Skeletal muscle satellite cell (primary cell): ENCODE measurements around the gene NLRP13.

Experiments used
- H3K27me3 ChIP-seq: 2 replicates; pipeline ENCODE4 v1.7.0; 2013; ENCODE audit warnings: low read length; ENCODE audit not compliant: control insufficient read depth, insufficient read depth
- H3K36me3 ChIP-seq: 2 replicates; pipeline ENCODE4 v1.7.0; 2013; ENCODE audit warnings: mild to moderate bottlenecking, control low read depth, low read length; ENCODE audit not compliant: insufficient read depth
- H3K4me1 ChIP-seq: 2 replicates; pipeline ENCODE4 v1.7.0; 2013; ENCODE audit warnings: low read length; ENCODE audit not compliant: control insufficient read depth, insufficient read depth
- H3K4me2 ChIP-seq: 2 replicates; pipeline ENCODE4 v1.7.0; 2013; ENCODE audit warnings: mild to moderate bottlenecking, low read length
- H3K4me3 ChIP-seq: 2 replicates; pipeline ENCODE4 v1.7.0; 2013; ENCODE audit warnings: low read length
- H3K9ac ChIP-seq: 2 replicates; pipeline ENCODE4 v1.7.0; 2013; ENCODE audit warnings: mild to moderate bottlenecking, low read depth, low read length, moderate library complexity
- H3K9me3 ChIP-seq: replicated peaks from 2 replicates; pipeline ENCODE4 v1.7.0; 2013; ENCODE audit warnings: mild to moderate bottlenecking, control low read depth, low read length

Gene NLRP13

GRCh38 chr19:55898911-55899310, 33.2 kb downstream of the NLRP13 start:
- Histone ChIP-seq H3K9me3 (peaks cover 19% of the 10 kb centered on the region), H3K27me3 (no peaks in the 10 kb centered on the region), H3K36me3 (no peaks in the 10 kb centered on the region), H3K4me2 (no peak overlapping the region), H3K4me1 (no peaks in the 10 kb centered on the region), H3K9ac (no peak overlapping the region), H3K4me3 (no peak overlapping the region)

DNA sequence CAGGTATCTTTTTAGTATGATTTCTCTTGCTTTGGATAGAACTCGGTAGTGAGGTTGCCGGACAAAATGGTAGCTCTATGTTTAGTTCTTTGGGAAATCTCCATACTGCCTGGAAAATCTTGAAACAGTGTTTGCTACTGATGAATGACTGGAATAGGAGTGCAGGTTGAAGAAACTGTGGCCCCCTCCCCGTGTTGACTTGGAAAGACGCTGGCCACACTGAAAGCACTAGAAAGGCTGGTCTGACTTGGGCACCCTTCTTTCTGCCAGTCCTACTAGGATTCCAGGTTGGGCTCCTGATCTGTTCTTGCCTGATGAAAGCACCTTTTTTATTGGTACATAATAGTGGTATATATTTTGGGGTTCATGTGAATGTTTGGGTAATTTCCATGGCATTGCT, 49.5 kb downstream of the NLRP13 start:
- Histone ChIP-seq H3K36me3 (no peaks in the 10 kb centered on the region), H3K4me3 (no peak overlapping the region), H3K9me3 (peaks cover 5% of the 10 kb centered on the region), H3K27me3 (no peaks in the 10 kb centered on the region), H3K9ac (no peak overlapping the region), H3K4me1 (no peaks in the 10 kb centered on the region), H3K4me2 (no peak overlapping the region)

- Histone ChIP-seq H3K36me3 (no peaks in the 10 kb centered on the region), H3K9ac (no peak overlapping the region), H3K27me3 (no peaks in the 10 kb centered on the region), H3K4me2 (no peak overlapping the region), H3K4me1 (no peaks in the 10 kb centered on the region), H3K4me3 (no peak overlapping the region), H3K9me3 (peaks cover 16% of the 10 kb centered on the region)
These were observed 54.9 kb downstream of the NLRP13 start for GRCh38 chr19:55877211-55877610.

DNA sequence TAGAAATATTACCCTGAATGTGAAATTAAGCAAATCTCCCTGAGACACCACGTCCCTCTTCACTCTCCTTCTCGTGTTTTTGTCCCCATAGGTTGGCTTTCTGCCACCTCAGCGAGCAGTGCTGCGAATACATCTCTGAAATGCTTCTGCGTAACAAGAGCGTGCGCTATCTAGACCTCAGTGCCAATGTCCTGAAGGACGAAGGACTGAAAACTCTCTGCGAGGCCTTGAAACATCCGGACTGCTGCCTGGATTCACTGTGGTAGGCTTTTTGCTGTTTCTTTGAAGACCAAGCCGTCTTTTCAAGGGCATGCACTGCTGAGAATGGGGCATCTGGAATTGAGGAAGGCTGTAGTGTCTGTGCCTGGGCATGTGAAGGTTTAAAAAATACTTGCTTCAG, 61.4 kb downstream of the NLRP13 start:
- Histone ChIP-seq H3K4me3 (no peak overlapping the region), H3K9ac (no peak overlapping the region), H3K36me3 (no peaks in the 10 kb centered on the region), H3K4me1 (no peaks in the 10 kb centered on the region), H3K4me2 (no peak overlapping the region), H3K27me3 (no peaks in the 10 kb centered on the region), H3K9me3 (peaks cover 11% of the 10 kb centered on the region)

DNA sequence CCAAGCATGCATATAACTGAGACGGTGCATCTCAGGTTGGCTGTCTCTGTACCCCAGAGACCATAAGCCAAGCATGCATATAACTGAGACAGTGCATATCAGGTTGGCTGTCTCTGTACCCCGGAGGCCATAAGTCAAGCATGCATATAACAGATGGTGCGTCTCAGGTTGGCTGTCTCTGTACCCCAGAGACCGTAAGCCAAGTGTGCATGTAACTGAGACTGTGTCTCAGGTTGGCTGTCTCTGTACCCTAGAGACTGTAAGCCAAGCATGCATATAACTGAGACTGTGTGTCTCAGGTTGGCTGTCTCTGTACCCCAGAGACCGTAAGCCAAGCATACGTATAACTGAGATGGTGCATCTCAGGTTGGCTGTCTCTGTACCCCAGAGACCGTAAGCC, 65.0 kb downstream of the NLRP13 start:
- H3K4me1 ChIP-seq: no peaks in the 10 kb centered on the region
- no peak overlapping the region for H3K4me3 ChIP-seq
- H3K9ac ChIP-seq: no peak overlapping the region
- no peaks in the 10 kb centered on the region for H3K27me3 ChIP-seq
- peaks cover 11% of the 10 kb centered on the region for H3K9me3 ChIP-seq
- no peak overlapping the region for H3K4me2 ChIP-seq
- no peaks in the 10 kb centered on the region for H3K36me3 ChIP-seq

- Histone ChIP-seq H3K4me3 (no peak overlapping the region), H3K27me3 (no peaks in the 10 kb centered on the region), H3K4me2 (no peak overlapping the region), H3K36me3 (no peaks in the 10 kb centered on the region), H3K4me1 (no peaks in the 10 kb centered on the region), H3K9me3 (peaks cover 11% of the 10 kb centered on the region), H3K9ac (no peak overlapping the region)
These were observed 65.6 kb downstream of the NLRP13 start for GRCh38 chr19:55866521-55866920.

DNA sequence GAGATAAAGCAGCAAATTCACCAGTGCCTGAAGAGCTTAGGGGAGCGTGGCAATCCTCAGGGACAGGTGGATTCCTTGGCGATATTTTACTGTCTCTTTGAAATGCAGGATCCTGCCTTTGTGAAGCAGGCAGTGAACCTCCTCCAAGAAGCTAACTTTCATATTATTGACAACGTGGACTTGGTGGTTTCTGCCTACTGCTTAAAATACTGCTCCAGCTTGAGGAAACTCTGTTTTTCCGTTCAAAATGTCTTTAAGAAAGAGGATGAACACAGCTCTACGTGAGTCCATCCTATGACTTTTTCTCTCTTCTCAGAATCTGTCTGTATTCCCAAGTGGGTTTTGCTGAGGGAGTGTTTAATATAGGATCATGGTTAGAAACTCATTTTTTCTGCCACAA, 73.2 kb downstream of the NLRP13 start:
- Histone ChIP-seq H3K4me1 (no peaks in the 10 kb centered on the region), H3K36me3 (no peaks in the 10 kb centered on the region), H3K4me3 (no peak overlapping the region), H3K4me2 (no peak overlapping the region), H3K27me3 (no peaks in the 10 kb centered on the region), H3K9ac (no peak overlapping the region), H3K9me3 (peaks cover 14% of the 10 kb centered on the region)

- Histone ChIP-seq H3K4me3 (no peak overlapping the region), H3K4me1 (no peaks in the 10 kb centered on the region), H3K9me3 (peaks cover 14% of the 10 kb centered on the region), H3K4me2 (no peak overlapping the region), H3K9ac (no peak overlapping the region), H3K36me3 (no peaks in the 10 kb centered on the region), H3K27me3 (no peaks in the 10 kb centered on the region)
These were observed 73.7 kb downstream of the NLRP13 start for GRCh38 chr19:55858401-55858800.

- no peaks in the 10 kb centered on the region for H3K27me3 ChIP-seq
- H3K9ac ChIP-seq: no peak overlapping the region
- no peak overlapping the region for H3K4me2 ChIP-seq
- H3K9me3 ChIP-seq: peaks cover 14% of the 10 kb centered on the region
- H3K36me3 ChIP-seq: no peaks in the 10 kb centered on the region
- H3K4me3 ChIP-seq: no peak overlapping the region
- H3K4me1 ChIP-seq: no peaks in the 10 kb centered on the region
These were observed 74.2 kb downstream of the NLRP13 start for GRCh38 chr19:55857974-55858373.

GRCh38 chr19:55857149-55857548, 75.0 kb downstream of the NLRP13 start:
- no peak overlapping the region for H3K4me3 ChIP-seq
- H3K4me2 ChIP-seq: no peak overlapping the region
- no peak overlapping the region for H3K9ac ChIP-seq
- no peaks in the 10 kb centered on the region for H3K27me3 ChIP-seq
- H3K4me1 ChIP-seq: no peaks in the 10 kb centered on the region
- H3K36me3 ChIP-seq: no peaks in the 10 kb centered on the region
- H3K9me3 ChIP-seq: peaks cover 15% of the 10 kb centered on the region

DNA sequence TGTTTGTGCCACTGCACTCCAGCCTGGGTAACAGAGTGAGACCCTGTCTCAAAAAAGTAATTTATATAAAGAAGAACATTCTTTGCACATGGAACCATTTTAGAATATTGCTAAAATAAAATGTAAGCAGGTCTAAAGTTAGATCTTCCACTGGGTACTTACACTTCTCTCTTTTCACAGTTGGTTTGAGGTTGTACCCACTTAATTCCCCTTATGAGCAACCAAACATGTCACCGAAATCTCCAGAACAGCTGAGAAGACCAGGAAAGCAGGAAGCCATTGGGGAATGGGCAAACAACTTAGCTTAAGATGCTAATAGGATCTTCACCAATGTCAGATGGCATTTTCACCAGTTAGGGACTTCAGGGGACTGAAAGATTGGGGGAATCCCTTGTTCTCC, 77.0 kb downstream of the NLRP13 start:
- Histone ChIP-seq H3K9me3 (peaks cover 18% of the 10 kb centered on the region), H3K36me3 (no peaks in the 10 kb centered on the region), H3K9ac (no peak overlapping the region), H3K4me2 (no peak overlapping the region), H3K27me3 (no peaks in the 10 kb centered on the region), H3K4me1 (no peaks in the 10 kb centered on the region), H3K4me3 (no peak overlapping the region)
